Subcutaneous adipose tissue (tissue), 4 donors: ENCODE results near the gene MIGA1. TPM values are rescaled to one million over a fixed set of nuclear protein-coding genes. Genes with fewer than 3 reads are reported as not detected.

ENCODE experiments used
- total RNA-seq, 4 donors: library from RNA; depleted of rRNA; stranded (reverse); fragments of >200 nt; gene quantifications; one replicate each; pipeline ENCODE4 v1.1.0, GENCODE V29; 2016
- TF ChIP-seq, protein P1 (sequence below): fragments of 450-650 bp; IDR thresholded peaks from one replicate; pipeline ENCODE4 v1.5.1; 2016; ENCODE audit warnings: low read depth, mild to moderate bottlenecking, control low read depth, antibody characterized with exemption, moderate library complexity

The MIGA1 gene
- total RNA-seq = 10 to 100 TPM; 18.6 to 28.6 (median 23.1) TPM

DNA sequence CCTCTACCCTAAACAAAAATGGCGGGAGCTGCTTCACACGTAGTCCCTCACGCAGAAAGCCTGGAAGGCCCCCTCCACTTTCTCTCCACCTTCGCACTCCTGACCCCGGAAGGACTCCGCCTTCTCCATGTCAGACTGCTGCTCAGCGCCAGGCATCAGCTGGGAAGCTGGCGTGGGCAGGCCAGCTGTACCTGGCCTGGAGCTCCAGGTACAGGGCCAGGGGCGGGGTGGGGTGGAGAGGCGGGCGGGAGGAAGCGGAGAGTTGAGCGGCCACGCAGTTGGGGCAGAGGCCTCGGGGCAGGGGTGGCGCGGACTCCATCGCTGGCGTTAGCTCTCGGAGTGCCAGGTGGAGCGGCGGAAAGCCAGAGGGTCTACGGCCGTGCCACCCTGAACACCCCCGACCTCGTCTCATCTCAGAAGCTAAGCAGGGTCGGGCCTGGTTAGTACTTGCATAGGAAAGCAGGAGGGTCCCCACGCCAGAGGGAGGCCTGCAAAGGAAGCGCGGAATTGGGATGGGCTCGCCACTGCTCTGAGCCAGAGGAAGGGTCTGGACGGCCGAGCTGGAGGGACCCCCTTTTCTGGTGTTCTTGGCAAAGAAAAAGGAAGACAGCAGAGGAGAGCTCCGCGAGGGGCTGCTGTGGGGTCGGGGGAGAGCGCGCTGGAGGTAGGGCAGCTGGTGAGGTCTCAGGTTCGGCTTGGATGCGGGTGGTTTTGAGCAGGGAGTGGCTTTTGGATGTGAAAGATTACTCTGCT, at the start of gene MIGA1:
MIGA1 (plus strand) TSS at position 121 of the 753 bp plus-strand sequence. CDS start 3,604 bp downstream, outside the sequence.
- TF ChIP-seq, protein P1, sequence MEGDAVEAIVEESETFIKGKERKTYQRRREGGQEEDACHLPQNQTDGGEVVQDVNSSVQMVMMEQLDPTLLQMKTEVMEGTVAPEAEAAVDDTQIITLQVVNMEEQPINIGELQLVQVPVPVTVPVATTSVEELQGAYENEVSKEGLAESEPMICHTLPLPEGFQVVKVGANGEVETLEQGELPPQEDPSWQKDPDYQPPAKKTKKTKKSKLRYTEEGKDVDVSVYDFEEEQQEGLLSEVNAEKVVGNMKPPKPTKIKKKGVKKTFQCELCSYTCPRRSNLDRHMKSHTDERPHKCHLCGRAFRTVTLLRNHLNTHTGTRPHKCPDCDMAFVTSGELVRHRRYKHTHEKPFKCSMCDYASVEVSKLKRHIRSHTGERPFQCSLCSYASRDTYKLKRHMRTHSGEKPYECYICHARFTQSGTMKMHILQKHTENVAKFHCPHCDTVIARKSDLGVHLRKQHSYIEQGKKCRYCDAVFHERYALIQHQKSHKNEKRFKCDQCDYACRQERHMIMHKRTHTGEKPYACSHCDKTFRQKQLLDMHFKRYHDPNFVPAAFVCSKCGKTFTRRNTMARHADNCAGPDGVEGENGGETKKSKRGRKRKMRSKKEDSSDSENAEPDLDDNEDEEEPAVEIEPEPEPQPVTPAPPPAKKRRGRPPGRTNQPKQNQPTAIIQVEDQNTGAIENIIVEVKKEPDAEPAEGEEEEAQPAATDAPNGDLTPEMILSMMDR = no peak

GRCh38 chr1:77732090-77732489, 47.4 kb upstream of the MIGA1 start:
- TF ChIP-seq, protein P1 = no peak

GRCh38 chr1:77739235-77739634, 40.2 kb upstream of the MIGA1 start:
- TF ChIP-seq, protein P1 = no peak

- TF ChIP-seq, protein P1 = no peak
These were observed 38.1 kb upstream of the MIGA1 start for GRCh38 chr1:77741316-77741715.

GRCh38 chr1:77742011-77742555, 37.4 kb upstream of the MIGA1 start:
- TF ChIP-seq, protein P1 = no peak

DNA sequence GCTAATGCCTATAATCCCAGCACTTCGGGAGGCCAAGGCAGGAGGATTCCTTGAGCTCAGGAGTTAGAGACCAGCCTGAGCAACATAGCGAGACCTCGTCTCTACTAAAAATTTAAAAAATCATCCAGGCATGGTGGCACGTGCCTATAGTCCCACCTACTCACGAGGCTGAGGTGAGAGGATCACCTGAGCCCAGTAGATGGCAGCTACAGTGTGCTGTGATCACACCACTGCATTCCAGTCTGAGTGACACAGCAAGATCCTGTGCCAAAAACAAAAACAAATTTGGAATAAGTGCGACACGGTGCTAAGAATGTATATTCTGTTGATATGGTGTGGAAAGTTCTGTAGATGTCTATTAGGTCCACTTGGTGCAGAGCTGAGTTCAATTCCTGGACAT, 34.9 kb upstream of the MIGA1 start:
- TF ChIP-seq, protein P1 = no peak

DNA sequence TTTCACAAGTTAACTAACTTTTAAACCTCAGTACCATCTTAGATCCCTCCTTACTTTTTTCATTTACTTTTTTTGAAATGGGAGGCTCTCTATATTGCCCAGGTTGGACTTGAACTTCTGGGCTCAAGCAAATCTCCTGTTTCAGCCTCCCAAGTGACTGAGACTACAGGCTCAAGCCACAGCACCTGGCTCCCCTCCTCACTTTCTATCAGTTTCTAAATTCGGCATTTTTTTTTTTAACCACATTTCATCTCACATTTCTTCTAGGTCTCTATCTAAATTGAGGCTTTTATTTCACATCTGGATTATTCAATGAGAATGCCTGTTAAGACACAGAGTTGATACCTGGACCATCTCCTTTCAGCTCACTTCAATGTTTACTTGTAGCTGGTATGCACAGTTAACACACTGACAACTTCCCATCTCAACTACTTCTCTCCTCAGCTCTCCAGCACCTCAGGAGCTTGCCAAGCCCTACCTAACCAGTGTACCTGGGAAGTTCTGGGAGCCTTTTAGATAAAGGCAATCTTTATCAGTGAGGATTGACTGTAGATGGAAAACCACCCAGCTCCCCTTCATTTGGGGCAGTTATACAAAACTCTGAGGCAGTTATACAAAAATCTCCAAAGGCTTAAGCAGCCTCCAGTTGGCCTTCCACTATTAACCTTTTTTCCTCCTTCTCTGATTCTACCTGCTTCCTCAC, 23.2 kb upstream of the MIGA1 start:
- TF ChIP-seq, protein P1 = no peak
